Neural progenitor cell (in vitro differentiated cells): ENCODE results near the gene C14orf93. TPM values are rescaled to one million over a fixed set of nuclear protein-coding genes. Genes with fewer than 3 reads are reported as not detected.
"Not testable (repeated sequence)": the region's sequence is repeated elsewhere in the genome, so short reads cannot be mapped to it uniquely, and the experiment has no call there.

Experiments
- DNase-seq: peaks from one replicate; pipeline ENCODE4 v3.0.0-alpha.2; 2016; ENCODE audit warnings: low spot score
- H2AFZ ChIP-seq: fragments of 200-600 bp; sonication (generic); replicated peaks from 2 replicates; pipeline ENCODE4 v1.6.1; 2016; ENCODE audit warnings: antibody characterized with exemption
- H3F3A ChIP-seq: fragments of 200-600 bp; sonication (generic); 2 replicates; pipeline ENCODE4 v1.6.1; 2016; ENCODE audit warnings: antibody characterized with exemption, low read depth
- H3K27ac ChIP-seq: fragments of 200-600 bp; sonication (generic); 2 replicates; pipeline ENCODE4 v1.5.1; 2016; ENCODE audit warnings: mild to moderate bottlenecking
- H3K27me3 ChIP-seq: fragments of 200-600 bp; sonication (generic); 2 replicates; pipeline ENCODE4 v1.6.1; 2016; ENCODE audit warnings: mild to moderate bottlenecking, moderate library complexity
- H3K36me3 ChIP-seq: fragments of 200-600 bp; sonication (generic); 2 replicates; pipeline ENCODE4 v1.5.1; 2016
- H3K4me1 ChIP-seq: fragments of 200-600 bp; sonication (generic); 2 replicates; pipeline ENCODE4 v1.6.1; 2016; ENCODE audit warnings: mixed run types
- H3K4me2 ChIP-seq: fragments of 200-600 bp; sonication (generic); 2 replicates; pipeline ENCODE4 v1.6.1; 2016
- H3K4me3 ChIP-seq: fragments of 200-600 bp; sonication (generic); 2 replicates; pipeline ENCODE4 v1.5.1; 2016
- H3K79me2 ChIP-seq: fragments of 200-600 bp; sonication (generic); 2 replicates; pipeline ENCODE4 v1.6.1; 2016; ENCODE audit warnings: low read depth
- H3K9ac ChIP-seq: fragments of 200-600 bp; sonication (generic); 2 replicates; pipeline ENCODE4 v1.6.1; 2016
- H3K9me3 ChIP-seq: fragments of 200-600 bp; sonication (generic); 2 replicates; pipeline ENCODE4 v1.5.1; 2016; ENCODE audit warnings: low read depth
- H4K20me1 ChIP-seq: fragments of 200-600 bp; sonication (generic); 2 replicates; pipeline ENCODE4 v1.6.1; 2016; ENCODE audit warnings: low read depth
- H3K27ac Mint-ChIP-seq: 3 replicates; pipeline ENCODE4 v1.8.0; 2021; ENCODE audit warnings: mixed read lengths
- H3K27me3 Mint-ChIP-seq: 2 replicates; pipeline ENCODE4 v1.8.0; 2022; ENCODE audit warnings: low read depth, mild to moderate bottlenecking, inconsistent platforms, moderate library complexity, mixed read lengths; ENCODE audit not compliant: insufficient read depth
- H3K36me3 Mint-ChIP-seq: 3 replicates; pipeline ENCODE4 v1.8.0; 2021; ENCODE audit warnings: mixed read lengths
- H3K4me1 Mint-ChIP-seq: 3 replicates; pipeline ENCODE4 v1.8.0; 2021; ENCODE audit warnings: mixed read lengths
- H3K4me3 Mint-ChIP-seq: 3 replicates; pipeline ENCODE4 v1.8.0; 2021; ENCODE audit warnings: mild to moderate bottlenecking, moderate library complexity, mixed read lengths
- H3K9me3 Mint-ChIP-seq: 3 replicates; pipeline ENCODE4 v1.8.0; 2020; ENCODE audit warnings: mixed read lengths
- EZH2 ChIP-seq: fragments of 200-600 bp; sonication (generic); IDR thresholded peaks from 2 replicates; pipeline ENCODE4 v1.6.1; 2017; ENCODE audit warnings: antibody characterized with exemption, mild to moderate bottlenecking, moderate library complexity
- EZH2phosphoT487 ChIP-seq: fragments of 200-600 bp; sonication (generic); IDR thresholded peaks from 2 replicates; pipeline ENCODE4 v1.6.1; 2017; ENCODE audit warnings: antibody characterized with exemption
- total RNA-seq: library from RNA; depleted of rRNA; stranded (reverse); fragments of >200 nt; gene quantifications from 2 replicates; pipeline ENCODE4 v1.2.3, GENCODE V29; 2015; ENCODE audit warnings: low replicate concordance
- TF ChIP-seq, protein P1 (sequence below): fragments of 200-600 bp; sonication (generic); IDR thresholded peaks from 2 replicates; pipeline ENCODE4 v1.5.1; 2017; ENCODE audit warnings: antibody characterized with exemption, mild to moderate bottlenecking

Gene C14orf93
- total RNA-seq, 1 donor from 2014 or later = 8.2 TPM

DNA sequence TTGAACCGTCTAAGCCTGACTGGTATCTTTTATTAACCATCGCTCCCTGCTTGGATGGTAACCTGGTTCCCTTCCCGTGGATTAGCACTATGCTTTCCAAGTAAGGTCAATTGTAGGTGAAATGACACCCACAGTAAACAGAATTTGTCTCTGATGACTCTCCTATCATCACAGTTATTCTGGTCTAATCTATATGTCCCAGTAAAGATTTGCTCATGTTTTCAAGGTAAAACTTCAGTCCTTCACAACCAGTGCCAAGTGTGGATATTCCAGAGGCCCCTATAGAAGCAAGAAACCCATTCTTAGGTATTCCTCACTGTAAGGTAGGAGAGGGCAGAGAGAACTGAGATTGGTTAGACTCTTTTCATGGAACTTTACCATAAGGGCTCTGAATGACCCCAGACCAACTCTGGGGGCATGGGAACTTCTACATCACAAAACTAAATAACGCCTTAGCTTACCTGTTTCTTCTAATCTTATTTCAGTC, 43.1 kb downstream of the C14orf93 start:
- H3K79me2 ChIP-seq = no peaks in the 10 kb centered on the region
- peak overlapping the region; percentile 57 for H3K27ac Mint-ChIP-seq
- peaks cover 2% of the 10 kb centered on the region for H3K9me3 Mint-ChIP-seq
- H4K20me1 ChIP-seq = no peaks in the 10 kb centered on the region
- no peak overlapping the region for H2AFZ ChIP-seq
- peaks cover 49% of the 10 kb centered on the region for H3F3A ChIP-seq
- peaks cover 15% of the 10 kb centered on the region for H3K36me3 Mint-ChIP-seq
- no peaks in the 10 kb centered on the region for H3K27me3 ChIP-seq
- H3K9ac ChIP-seq = no peak overlapping the region
- no peaks in the 10 kb centered on the region for H3K27me3 Mint-ChIP-seq
- no peak overlapping the region for H3K4me3 ChIP-seq
- H3K9me3 ChIP-seq = no peaks in the 10 kb centered on the region
- no peak overlapping the region for H3K4me2 ChIP-seq
- no peak overlapping the region for H3K4me3 Mint-ChIP-seq
- no peaks in the 10 kb centered on the region for H3K4me1 ChIP-seq
- TF ChIP-seq EZH2 = no peak
- no peak for TF ChIP-seq EZH2phosphoT487
- TF ChIP-seq, protein P1, sequence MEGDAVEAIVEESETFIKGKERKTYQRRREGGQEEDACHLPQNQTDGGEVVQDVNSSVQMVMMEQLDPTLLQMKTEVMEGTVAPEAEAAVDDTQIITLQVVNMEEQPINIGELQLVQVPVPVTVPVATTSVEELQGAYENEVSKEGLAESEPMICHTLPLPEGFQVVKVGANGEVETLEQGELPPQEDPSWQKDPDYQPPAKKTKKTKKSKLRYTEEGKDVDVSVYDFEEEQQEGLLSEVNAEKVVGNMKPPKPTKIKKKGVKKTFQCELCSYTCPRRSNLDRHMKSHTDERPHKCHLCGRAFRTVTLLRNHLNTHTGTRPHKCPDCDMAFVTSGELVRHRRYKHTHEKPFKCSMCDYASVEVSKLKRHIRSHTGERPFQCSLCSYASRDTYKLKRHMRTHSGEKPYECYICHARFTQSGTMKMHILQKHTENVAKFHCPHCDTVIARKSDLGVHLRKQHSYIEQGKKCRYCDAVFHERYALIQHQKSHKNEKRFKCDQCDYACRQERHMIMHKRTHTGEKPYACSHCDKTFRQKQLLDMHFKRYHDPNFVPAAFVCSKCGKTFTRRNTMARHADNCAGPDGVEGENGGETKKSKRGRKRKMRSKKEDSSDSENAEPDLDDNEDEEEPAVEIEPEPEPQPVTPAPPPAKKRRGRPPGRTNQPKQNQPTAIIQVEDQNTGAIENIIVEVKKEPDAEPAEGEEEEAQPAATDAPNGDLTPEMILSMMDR = no peak
- no peaks in the 10 kb centered on the region for H3K4me1 Mint-ChIP-seq
- no peak for DNase-seq
- H3K27ac ChIP-seq = peak overlapping the region; percentile 18
- peaks cover 8% of the 10 kb centered on the region for H3K36me3 ChIP-seq

- H3K9me3 ChIP-seq, H3K27ac Mint-ChIP-seq, H2AFZ ChIP-seq, H3K4me3 ChIP-seq, H3K79me2 ChIP-seq, H3K4me3 Mint-ChIP-seq, H3K36me3 ChIP-seq, H3K9ac ChIP-seq, H3K4me1 ChIP-seq, H3K27me3 ChIP-seq, H3K9me3 Mint-ChIP-seq, H3K4me2 ChIP-seq, H3K4me1 Mint-ChIP-seq, H3K27me3 Mint-ChIP-seq, DNase-seq, H4K20me1 ChIP-seq: not testable (repeated sequence)
- H3K36me3 Mint-ChIP-seq = peaks cover 14% of the 10 kb centered on the region
- H3F3A ChIP-seq = peaks cover 43% of the 10 kb centered on the region
- H3K27ac ChIP-seq = peak overlapping the region; percentile 18
Observed at GRCh38 chr14:22965916-22966782, 43.8 kb downstream of the C14orf93 start.

- H3K9me3 Mint-ChIP-seq = no peaks in the 10 kb centered on the region
- TF ChIP-seq, protein P1 = no peak
- H3K27ac ChIP-seq = no peak overlapping the region
Observed at GRCh38 chr14:22962061-22962676, 47.8 kb downstream of the C14orf93 start.

More at GRCh38 chr14:22962061-22962676, 47.8 kb downstream of the C14orf93 start:
- Histone ChIP-seq H3K27me3 (no peaks in the 10 kb centered on the region), H3K4me1 (no peaks in the 10 kb centered on the region), H3K36me3 (no peaks in the 10 kb centered on the region), H3K9me3 (no peaks in the 10 kb centered on the region), H3K79me2 (no peaks in the 10 kb centered on the region), H3K4me2 (no peak overlapping the region), H3F3A (peaks cover 10% of the 10 kb centered on the region), H3K9ac (no peak overlapping the region), H2AFZ (no peak overlapping the region), H4K20me1 (no peaks in the 10 kb centered on the region), H3K4me3 (no peak overlapping the region)
- Mint-ChIP-seq H3K36me3 (peaks cover 3% of the 10 kb centered on the region), H3K27me3 (no peaks in the 10 kb centered on the region), H3K27ac (no peak overlapping the region), H3K4me3 (no peak overlapping the region), H3K4me1 (no peaks in the 10 kb centered on the region)
- DNase-seq = no peak
